HepG2 (cell line): ENCODE measurements around the gene NME4. TPM values are rescaled to one million over a fixed set of nuclear protein-coding genes. Genes with fewer than 3 reads are reported as not detected.

Experiments used
- ATAC-seq: fragments of 200-7000 bp; cut with Tn5 transposase; 3 replicates; pipeline ENCODE4 v1.9.1; 2020; ENCODE audit warnings: mild to moderate bottlenecking, moderate library complexity
- BruUV-seq: library from RNA; stranded (reverse); fragments of 400-500 nt; replicated peaks from 2 replicates; lab custom pipeline; 2021; lab: Mats Ljungman, UMichigan
- CTCF ChIA-PET: fragments of 300-600 bp; formaldehyde crosslinking; extraction: SDS; loops from one replicate; lab custom pipeline; 2021; ENCODE audit warnings: low total read pairs, inconsistent platforms, low intra/inter-chr PET ratio; lab: Yijun Ruan, JAX
- POLR2A ChIA-PET: fragments of 350-600 bp; sonication (Branson Sonifier 250); formaldehyde crosslinking; loops from one replicate; lab custom pipeline; 2020; ENCODE audit warnings: antibody characterized with exemption, inconsistent platforms; lab: Yijun Ruan, JAX
- DNase-seq: peaks from one replicate; pipeline ENCODE4 v3.0.0-alpha.2; 2015; ENCODE audit warnings: low spot score
- FAIRE-seq: peaks from 3 replicates; lab custom pipeline; 2011; peaks lifted over from hg19 to GRCh38; lab: Jason Lieb, UNC
- H2AFZ ChIP-seq: one replicate; pipeline ENCODE4 v1.6.1; 2011; ENCODE audit warnings: low read length, inconsistent platforms
- H3K27ac ChIP-seq: fragments of 300-600 bp; 3 replicates; pipeline ENCODE4 v1.8.0; 2011; ENCODE audit warnings: mixed run types, mild to moderate bottlenecking, mixed read lengths, low read length, inconsistent platforms; ENCODE audit not compliant: insufficient read depth; ENCODE audit errors: extremely low read length
- H3K27me3 ChIP-seq, 2 experiments: fragments of 200-600 bp in 1 of 2; 2 replicates in 1 of 2; 3 replicates in 1 of 2; pipeline versions ENCODE4 v1.6.0 to v1.8.0; 2011; ENCODE audit warnings: low read length in 2 of 2, mild to moderate bottlenecking in 2 of 2, moderate library complexity in 2 of 2, inconsistent platforms in 1 of 2; ENCODE audit not compliant: insufficient read depth in 2 of 2, control insufficient read depth in 1 of 2
- H3K36me3 ChIP-seq, 2 experiments: fragments of 200-600 bp in 1 of 2; replicated peaks in 1 of 2; 2 replicates in 1 of 2; 3 replicates in 1 of 2; pipeline versions ENCODE4 v1.5.1 to v1.8.0; 2011; ENCODE audit warnings: low read length in 2 of 2, inconsistent platforms in 1 of 2; ENCODE audit not compliant: insufficient read depth in 2 of 2, control insufficient read depth in 1 of 2
- H3K4me1 ChIP-seq: 2 replicates; pipeline ENCODE4 v1.5.1; 2012; ENCODE audit warnings: low read length, inconsistent platforms; ENCODE audit not compliant: insufficient read depth
- H3K4me2 ChIP-seq: 2 replicates; pipeline ENCODE4 v1.6.0; 2011; ENCODE audit warnings: low read depth, low read length, inconsistent platforms
- H3K4me3 ChIP-seq, 3 experiments: fragments of 200-600 bp in 1 of 3; sonication (generic), shearing (Covaris generic) in 1 of 3; replicated peaks in 1 of 3; 2 replicates each; pipeline ENCODE4 v1.5.1; 2011 to 2016; ENCODE audit warnings: low read length in 3 of 3, inconsistent platforms in 2 of 3, low read depth in 2 of 3, mild to moderate bottlenecking in 2 of 3, control low read depth in 1 of 3, mixed read lengths in 1 of 3; ENCODE audit not compliant: insufficient read depth in 1 of 3
- H3K79me2 ChIP-seq: one replicate; pipeline ENCODE4 v1.6.1; 2011; ENCODE audit warnings: low read length, inconsistent platforms; ENCODE audit not compliant: insufficient read depth
- H3K9ac ChIP-seq: 2 replicates; pipeline ENCODE4 v1.6.0; 2011; ENCODE audit warnings: mild to moderate bottlenecking, low read depth, low read length, inconsistent platforms; ENCODE audit not compliant: insufficient read depth
- H3K9me3 ChIP-seq: 2 replicates; pipeline ENCODE4 v1.5.1; 2012; ENCODE audit warnings: mild to moderate bottlenecking, low read length
- H4K20me1 ChIP-seq: 2 replicates; pipeline ENCODE4 v1.6.0; 2011; ENCODE audit warnings: inconsistent platforms, mild to moderate bottlenecking, low read length, moderate library complexity; ENCODE audit not compliant: insufficient read depth
- CC2D1A ChIP-seq: sonication (generic); formaldehyde crosslinking; IDR thresholded peaks from 2 replicates; pipeline ENCODE4 v1.8.1; 2023; ENCODE audit warnings: mild to moderate bottlenecking, missing genetic modification reagents
- ELF1 ChIP-seq: sonication (generic); formaldehyde crosslinking; IDR thresholded peaks from 2 replicates; pipeline ENCODE4 v1.4.0; 2020; ENCODE audit warnings: missing genetic modification reagents
- FOXC1 ChIP-seq: sonication (generic); formaldehyde crosslinking; IDR thresholded peaks from 2 replicates; pipeline ENCODE4 v1.8.0; 2022; ENCODE audit warnings: mild to moderate bottlenecking, missing genetic modification reagents, borderline replicate concordance
- KAT8 ChIP-seq: IDR thresholded peaks from 2 replicates; pipeline ENCODE4 v1.6.1; 2016; ENCODE audit warnings: missing genetic modification reagents, missing compliant biosample characterization
- NFIB ChIP-seq: sonication (generic); formaldehyde crosslinking; IDR thresholded peaks from 2 replicates; pipeline ENCODE4 v1.9.0; 2021; ENCODE audit warnings: missing genetic modification reagents, mild to moderate bottlenecking, borderline replicate concordance
- SKI ChIP-seq: fragments of 450-650 bp; IDR thresholded peaks from one replicate; pipeline ENCODE4 v1.6.1; 2018; ENCODE audit warnings: mild to moderate bottlenecking; ENCODE audit not compliant: partially characterized antibody
- SNAPC2 ChIP-seq: sonication (generic); formaldehyde crosslinking; IDR thresholded peaks from 2 replicates; pipeline ENCODE4 v1.8.1; 2022; ENCODE audit warnings: mild to moderate bottlenecking, missing genetic modification reagents
- SUZ12 ChIP-seq: fragments of 150-350 bp; IDR thresholded peaks from 2 replicates; pipeline ENCODE4 v1.6.1; 2014; ENCODE audit warnings: low read depth, low read length
- TBL1XR1 ChIP-seq: fragments of 150-350 bp; IDR thresholded peaks from 2 replicates; pipeline ENCODE4 v1.6.1; 2014; ENCODE audit warnings: borderline replicate concordance, low read length; ENCODE audit not compliant: partially characterized antibody
- ZNF703 ChIP-seq: sonication (generic); formaldehyde crosslinking; IDR thresholded peaks from 2 replicates; pipeline ENCODE4 v1.5.1; 2020; ENCODE audit warnings: missing genetic modification reagents, mild to moderate bottlenecking, moderate library complexity, borderline replicate concordance
- WGBS: methylation state at CpG from one replicate; pipeline ENCODE4 v1.1.6; 2017; ENCODE audit warnings: low lambda C conversion rate; 5-methylcytosine and 5-hydroxymethylcytosine counted together
- in situ Hi-C: cut with HindIII; loops from 2 replicates; pipeline ENCODE4 v1.10.0; 2017; ENCODE audit warnings: low pct_unique_long_range_greater_than_20kb; ENCODE audit not compliant: extremely low pct_ligation_motif_present
- intact Hi-C: fragments of 100-400 bp; cut with micrococcal nuclease; formaldehyde crosslinking; loops from one replicate; pipeline ENCODE4 v1.10.0; 2022; ENCODE audit not compliant: unreplicated experiment
- polyA plus RNA-seq, 8 experiments: library from polyadenylated mRNA; depleted of rRNA in 3 of 8; stranded (reverse) in 7 of 8; unstranded in 1 of 8; fragments of >200 nt; fragmentation: Illumina TruSeq in 4 of 8; extraction: Trizol in 4 of 8; gene quantifications; 2 replicates each; pipeline versions ENCODE4 v1.2.1 to v1.2.3, GENCODE V29; 2011 to 2016; ENCODE audit warnings: low read depth in 4 of 8, missing spikeins in 1 of 8, mixed read lengths in 1 of 8; ENCODE audit not compliant: insufficient read depth in 1 of 8
- total RNA-seq, 5 experiments: library from RNA; depleted of rRNA; stranded (reverse); fragments of >200 nt; fragmentation: Illumina TruSeq; extraction: Trizol; gene quantifications; 2 replicates each; pipeline ENCODE4 v1.2.3, GENCODE V29; 2016; ENCODE audit warnings: low read depth in 1 of 5
- TF ChIP-seq, protein P1 (sequence below): sonication (generic); formaldehyde crosslinking; IDR thresholded peaks from 2 replicates; pipeline ENCODE4 v1.8.0; 2022; ENCODE audit warnings: mild to moderate bottlenecking, missing genetic modification reagents, moderate library complexity

NME4 gene
- total and polyA plus RNA-seq, 2 of the 13 experiments (the other 11 are each of a cell fraction or from before 2014, with no cell fraction given): 121 to 263 TPM

DNA sequence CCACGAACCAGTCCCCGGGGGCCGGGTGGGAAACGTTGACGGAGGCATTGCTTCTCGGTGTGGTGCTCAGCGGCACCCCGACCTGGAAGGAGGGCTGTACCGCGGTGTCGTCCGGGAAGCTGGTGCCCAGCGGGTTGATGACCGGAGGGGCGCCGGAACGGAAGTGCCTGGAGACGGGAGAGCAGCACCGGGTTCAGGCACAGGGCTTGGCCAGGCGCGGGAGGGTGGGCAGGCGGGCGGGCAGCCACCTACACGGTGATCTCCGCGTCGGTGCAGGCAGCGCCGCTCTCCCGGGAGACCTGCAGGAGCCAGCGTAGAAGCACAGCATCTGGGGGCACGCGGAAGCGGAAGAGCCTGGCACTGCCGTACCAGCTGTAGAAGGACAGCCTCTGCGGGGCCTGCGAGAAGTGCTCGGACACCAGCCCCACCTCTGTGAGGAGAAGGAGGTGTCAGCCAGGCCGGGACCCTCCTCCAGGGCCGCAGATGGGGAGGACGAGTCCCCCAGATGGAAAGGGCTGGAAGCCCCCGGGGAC is 19.5 kb upstream of the NME4 start:
- no peaks in the 10 kb centered on the region for H3K27me3 ChIP-seq
- peaks cover 19% of the 10 kb centered on the region for H3K4me1 ChIP-seq
- 97% methylated on average over 33 of the region's 42 CpGs for WGBS
- peaks cover 16% of the 10 kb centered on the region for H3K79me2 ChIP-seq
- H2AFZ ChIP-seq: no peak overlapping the region
- POLR2A ChIA-PET: no interaction called here
- no peak for ATAC-seq
- no peak for TF ChIP-seq NFIB (CRISPR knock-in tag)
- TF ChIP-seq ZNF703 (CRISPR knock-in tag): no peak
- no peak for TF ChIP-seq FOXC1
- TF ChIP-seq KAT8 (CRISPR knock-in tag): no peak
- TF ChIP-seq CC2D1A (CRISPR knock-in tag): no peak
- TF ChIP-seq SUZ12: no peak
- TF ChIP-seq, protein P1, sequence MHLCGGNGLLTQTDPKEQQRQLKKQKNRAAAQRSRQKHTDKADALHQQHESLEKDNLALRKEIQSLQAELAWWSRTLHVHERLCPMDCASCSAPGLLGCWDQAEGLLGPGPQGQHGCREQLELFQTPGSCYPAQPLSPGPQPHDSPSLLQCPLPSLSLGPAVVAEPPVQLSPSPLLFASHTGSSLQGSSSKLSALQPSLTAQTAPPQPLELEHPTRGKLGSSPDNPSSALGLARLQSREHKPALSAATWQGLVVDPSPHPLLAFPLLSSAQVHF: no peak
- no peak for TF ChIP-seq TBL1XR1
- TF ChIP-seq SNAPC2 (CRISPR knock-in tag): no peak
- no peak for TF ChIP-seq ELF1 (CRISPR knock-in tag)
- TF ChIP-seq SKI: no peak
- TF ChIP-seq, all 625 proteins: peak for 0
- Histone ChIP-seq H3K9ac (no peak overlapping the region), H4K20me1 (no peaks in the 10 kb centered on the region), H3K36me3 (peaks cover 16 to 22% of the 10 kb centered on the region in 2 experiments; a peak in 4 of 5 replicates), H3K4me3 (no peak overlapping the region), H3K4me2 (no peak overlapping the region), H3K27ac (no peak overlapping the region), H3K9me3 (no peaks in the 10 kb centered on the region)
- no TSS peak for BruUV-seq
- no peak for FAIRE-seq
- intact Hi-C loops: no loop called here
- CTCF ChIA-PET: no interaction called here
- no peak for DNase-seq
- in situ Hi-C loops: no loop called here
